ENCODE data around the gene MTUS2.

The MTUS2 gene

DNA sequence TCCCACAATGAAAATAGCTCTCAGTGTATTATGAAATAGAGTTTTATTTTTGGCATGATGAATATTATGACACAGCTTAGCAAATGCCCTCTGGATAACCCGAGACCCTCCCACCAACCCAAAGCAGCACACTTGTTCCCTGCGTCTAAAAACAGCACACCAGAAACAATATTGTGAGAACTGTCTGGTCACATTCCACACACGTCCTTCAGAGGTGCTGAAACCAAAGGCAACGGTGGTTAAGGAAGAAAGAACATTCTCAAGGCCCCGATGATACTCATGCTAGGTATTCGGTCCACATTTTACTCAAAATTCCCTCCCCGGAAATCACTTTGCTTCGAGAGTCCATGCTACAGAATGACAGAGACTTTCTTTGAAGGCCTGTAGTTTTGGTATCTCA lies 618.6 kb downstream of the MTUS2 start:
- no peak for DNase-seq (ENCODE audit: low read depth in 1 of 2, low spot score in 1 of 2)
- Histone ChIP-seq H3K27me3 (ENCODE audit: insufficient read depth, poor library complexity, severe bottlenecking) (peaks cover under 1% of the 10 kb centered on the region), H3K27ac (replicated peaks) (no peak overlapping the region), H3K4me3 (replicated peaks; ENCODE audit: insufficient read depth, low read length) (no peak overlapping the region)
- TF ChIP-seq POLR2AphosphoS5 (IDR thresholded peaks at IDR 0.05; ENCODE audit: low read depth) (no peak), CTCF (IDR thresholded peaks at IDR 0.05; ENCODE audit: insufficient read depth, low read length) (no peak)

- TF ChIP-seq GABPA (IDR thresholded peaks at IDR 0.05; ENCODE audit: low read depth) (no peak), CTCF (IDR thresholded peaks at IDR 0.05; ENCODE audit: insufficient read depth, low read length) (no peak), SPI1 (IDR thresholded peaks at IDR 0.05; ENCODE audit: borderline replicate concordance, low read depth) (no peak), POLR2AphosphoS5 (IDR thresholded peaks at IDR 0.05; ENCODE audit: low read depth) (no peak)
- TF ChIP-seq, protein P1, sequence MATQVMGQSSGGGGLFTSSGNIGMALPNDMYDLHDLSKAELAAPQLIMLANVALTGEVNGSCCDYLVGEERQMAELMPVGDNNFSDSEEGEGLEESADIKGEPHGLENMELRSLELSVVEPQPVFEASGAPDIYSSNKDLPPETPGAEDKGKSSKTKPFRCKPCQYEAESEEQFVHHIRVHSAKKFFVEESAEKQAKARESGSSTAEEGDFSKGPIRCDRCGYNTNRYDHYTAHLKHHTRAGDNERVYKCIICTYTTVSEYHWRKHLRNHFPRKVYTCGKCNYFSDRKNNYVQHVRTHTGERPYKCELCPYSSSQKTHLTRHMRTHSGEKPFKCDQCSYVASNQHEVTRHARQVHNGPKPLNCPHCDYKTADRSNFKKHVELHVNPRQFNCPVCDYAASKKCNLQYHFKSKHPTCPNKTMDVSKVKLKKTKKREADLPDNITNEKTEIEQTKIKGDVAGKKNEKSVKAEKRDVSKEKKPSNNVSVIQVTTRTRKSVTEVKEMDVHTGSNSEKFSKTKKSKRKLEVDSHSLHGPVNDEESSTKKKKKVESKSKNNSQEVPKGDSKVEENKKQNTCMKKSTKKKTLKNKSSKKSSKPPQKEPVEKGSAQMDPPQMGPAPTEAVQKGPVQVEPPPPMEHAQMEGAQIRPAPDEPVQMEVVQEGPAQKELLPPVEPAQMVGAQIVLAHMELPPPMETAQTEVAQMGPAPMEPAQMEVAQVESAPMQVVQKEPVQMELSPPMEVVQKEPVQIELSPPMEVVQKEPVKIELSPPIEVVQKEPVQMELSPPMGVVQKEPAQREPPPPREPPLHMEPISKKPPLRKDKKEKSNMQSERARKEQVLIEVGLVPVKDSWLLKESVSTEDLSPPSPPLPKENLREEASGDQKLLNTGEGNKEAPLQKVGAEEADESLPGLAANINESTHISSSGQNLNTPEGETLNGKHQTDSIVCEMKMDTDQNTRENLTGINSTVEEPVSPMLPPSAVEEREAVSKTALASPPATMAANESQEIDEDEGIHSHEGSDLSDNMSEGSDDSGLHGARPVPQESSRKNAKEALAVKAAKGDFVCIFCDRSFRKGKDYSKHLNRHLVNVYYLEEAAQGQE (IDR thresholded peaks at IDR 0.05; ENCODE audit: insufficient replicate concordance, low read depth) = no peak
- peaks cover 3% of the 10 kb centered on the region for H3K27me3 ChIP-seq (ENCODE audit: insufficient read depth, poor library complexity, severe bottlenecking)
- no peak overlapping the region for H3K27ac ChIP-seq (replicated peaks)
- no peak overlapping the region for H3K4me3 ChIP-seq (replicated peaks; ENCODE audit: insufficient read depth, low read length)
- no peak for DNase-seq (ENCODE audit: low read depth in 1 of 2, low spot score in 1 of 2)
Measured at GRCh38 chr13:29439601-29440388, 619.7 kb downstream of the MTUS2 start.

DNA sequence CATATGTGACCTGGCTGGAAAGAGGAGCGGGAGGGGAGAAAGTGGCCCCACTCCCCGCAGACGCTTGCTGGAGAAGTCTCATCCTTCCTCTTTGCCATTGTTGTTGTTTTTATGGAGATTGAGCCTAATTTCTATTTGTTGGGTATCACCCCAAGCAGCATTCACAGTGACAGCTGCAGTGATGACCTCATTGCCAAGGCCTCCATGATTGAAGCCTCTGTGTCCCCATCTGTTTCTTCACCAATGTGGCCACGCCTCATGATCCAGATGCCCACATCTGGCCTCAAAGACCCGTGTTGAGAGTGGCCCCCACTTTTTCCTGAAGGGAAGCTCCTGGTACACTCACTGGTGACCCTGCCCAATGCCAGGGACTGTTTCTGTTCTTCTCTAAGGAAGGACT lies 621.2 kb downstream of the MTUS2 start:
- TF ChIP-seq, protein P1 (IDR thresholded peaks at IDR 0.05; ENCODE audit: insufficient replicate concordance, low read depth) = no peak
- no peak for TF ChIP-seq POLR2AphosphoS5 (IDR thresholded peaks at IDR 0.05; ENCODE audit: low read depth)
- TF ChIP-seq SPI1 (IDR thresholded peaks at IDR 0.05; ENCODE audit: borderline replicate concordance, low read depth) = no peak
- TF ChIP-seq CTCF (IDR thresholded peaks at IDR 0.05; ENCODE audit: insufficient read depth, low read length) = no peak
- TF ChIP-seq GABPA (IDR thresholded peaks at IDR 0.05; ENCODE audit: low read depth) = no peak
- Histone ChIP-seq H3K27me3 (ENCODE audit: insufficient read depth, poor library complexity, severe bottlenecking) (peaks cover 3% of the 10 kb centered on the region), H3K4me3 (replicated peaks; ENCODE audit: insufficient read depth, low read length) (no peak overlapping the region), H3K27ac (replicated peaks) (no peak overlapping the region)
- DNase-seq (ENCODE audit: low read depth in 1 of 2, low spot score in 1 of 2) = no peak

DNA sequence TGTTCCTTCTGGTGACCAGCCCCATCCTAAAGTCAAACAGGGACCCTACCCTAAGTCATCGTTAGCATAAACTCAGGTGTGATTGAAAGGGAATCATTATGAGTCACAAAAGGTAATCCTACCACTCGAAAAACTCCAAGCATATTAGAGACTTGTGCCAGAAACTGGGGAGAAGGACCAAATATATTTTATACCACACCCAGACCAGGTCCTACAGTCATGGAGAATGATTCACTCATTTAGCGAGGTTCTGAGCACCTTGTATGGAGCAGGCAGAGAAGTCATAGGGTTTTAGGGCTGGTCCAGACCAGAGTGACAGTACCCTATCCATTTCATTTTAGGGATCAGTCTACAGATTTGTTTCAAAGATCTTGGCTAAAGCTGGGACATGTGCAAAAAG lies 625.9 kb downstream of the MTUS2 start:
- no peak for TF ChIP-seq GABPA (IDR thresholded peaks at IDR 0.05; ENCODE audit: low read depth)
- TF ChIP-seq, protein P1 (IDR thresholded peaks at IDR 0.05; ENCODE audit: insufficient replicate concordance, low read depth) = no peak
- TF ChIP-seq CTCF (IDR thresholded peaks at IDR 0.05; ENCODE audit: insufficient read depth, low read length) = no peak
- no peak for TF ChIP-seq SPI1 (IDR thresholded peaks at IDR 0.05; ENCODE audit: borderline replicate concordance, low read depth)
- no peak for TF ChIP-seq POLR2AphosphoS5 (IDR thresholded peaks at IDR 0.05; ENCODE audit: low read depth)
- H3K4me3 ChIP-seq (replicated peaks; ENCODE audit: insufficient read depth, low read length) = no peak overlapping the region

More for the DNA sequence above, 625.9 kb downstream of the MTUS2 start:
- no peak overlapping the region for H3K27ac ChIP-seq (replicated peaks)
- H3K27me3 ChIP-seq (ENCODE audit: insufficient read depth, poor library complexity, severe bottlenecking) = peaks cover 3% of the 10 kb centered on the region
- no peak for DNase-seq (ENCODE audit: low read depth in 1 of 2, low spot score in 1 of 2)

Measured in HL-60 (cell line).